Esophagus muscularis mucosa (tissue), 3 donors: ENCODE results near the gene TPO.

Experiments used
- CTCF ChIP-seq, 3 experiments: fragments of 200-600 bp in 2 of 3; fragments of 450-650 bp in 1 of 3; sonication (generic) in 2 of 3; IDR thresholded peaks; one replicate each; pipeline ENCODE4 v1.5.1; 2017 to 2019; ENCODE audit warnings: antibody characterized with exemption in 3 of 3, mild to moderate bottlenecking in 2 of 3, moderate library complexity in 1 of 3
- POLR2A ChIP-seq: fragments of 450-650 bp; IDR thresholded peaks from one replicate; pipeline ENCODE4 v1.6.1; 2017; ENCODE audit warnings: antibody characterized with exemption, moderate library complexity, mild to moderate bottlenecking, low read depth
- POLR2AphosphoS5 ChIP-seq, 2 donors: sonication (generic); formaldehyde crosslinking; IDR thresholded peaks; one replicate each; pipeline ENCODE4 v1.6.1; 2017; ENCODE audit warnings: antibody characterized with exemption in 2 of 2

GRCh38 chr2:1518331-1518803, 105.1 kb downstream of the TPO start:
- TF ChIP-seq POLR2AphosphoS5 (IDR thresholded peaks at IDR 0.05) (no peak), CTCF (IDR thresholded peaks at IDR 0.05) (no peak), POLR2A (no peak)
